Astrocyte of the cerebellum (primary cell): ENCODE data around the gene KRT80.

Experiments used
- DNase-seq: peaks from one replicate; pipeline ENCODE4 v3.0.0-alpha.2; 2011; ENCODE audit warnings: low read depth
- H3K4me3 ChIP-seq: 2 replicates; pipeline ENCODE4 v1.5.1; 2011; ENCODE audit warnings: mild to moderate bottlenecking, low read depth, low read length, moderate library complexity
- in situ Hi-C: cut with HindIII; loops from 2 replicates; pipeline ENCODE4 v1.10.0; 2017; ENCODE audit warnings: low sequenced_read_pairs
- TF ChIP-seq, protein P1 (sequence below): IDR thresholded peaks from 2 replicates; pipeline ENCODE4 v1.5.1; 2012; ENCODE audit warnings: low read length, low read depth, moderate library complexity, mild to moderate bottlenecking; ENCODE audit errors: missing control alignments

KRT80 gene

DNA sequence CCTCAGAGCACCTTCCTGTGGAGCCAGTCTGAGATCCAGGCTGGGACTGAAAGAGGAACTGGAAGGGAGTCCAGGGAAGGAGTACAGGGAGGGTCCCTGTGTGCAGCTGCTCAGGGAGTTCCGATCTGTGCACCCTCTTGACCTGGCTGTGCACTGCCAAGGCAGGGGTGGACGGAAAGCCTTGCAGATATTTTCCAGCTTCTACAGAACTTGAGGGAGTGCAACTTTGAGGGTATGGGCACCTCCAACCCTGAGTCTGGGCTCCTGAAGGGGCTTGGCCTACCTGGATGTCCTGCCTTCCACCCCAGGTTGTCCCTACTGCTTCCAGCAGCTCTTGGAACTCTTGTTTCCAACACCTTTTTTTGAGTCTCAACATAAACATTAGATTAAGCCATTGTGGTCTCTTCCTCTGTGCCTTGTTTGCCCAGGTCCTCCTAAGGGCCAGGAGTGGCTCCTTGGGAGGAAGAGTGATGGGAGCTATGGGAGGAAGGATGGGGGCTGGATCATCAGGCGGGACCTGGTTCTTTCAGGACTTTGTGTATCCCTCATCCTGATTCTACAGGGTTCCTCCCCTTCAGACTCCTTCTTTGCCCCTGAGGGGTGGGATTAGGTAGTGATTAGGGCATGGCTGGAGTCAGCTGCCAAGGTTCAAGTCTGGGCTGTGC lies 44.7 kb upstream of the KRT80 start:
- DNase-seq = no peak
- TF ChIP-seq, protein P1, sequence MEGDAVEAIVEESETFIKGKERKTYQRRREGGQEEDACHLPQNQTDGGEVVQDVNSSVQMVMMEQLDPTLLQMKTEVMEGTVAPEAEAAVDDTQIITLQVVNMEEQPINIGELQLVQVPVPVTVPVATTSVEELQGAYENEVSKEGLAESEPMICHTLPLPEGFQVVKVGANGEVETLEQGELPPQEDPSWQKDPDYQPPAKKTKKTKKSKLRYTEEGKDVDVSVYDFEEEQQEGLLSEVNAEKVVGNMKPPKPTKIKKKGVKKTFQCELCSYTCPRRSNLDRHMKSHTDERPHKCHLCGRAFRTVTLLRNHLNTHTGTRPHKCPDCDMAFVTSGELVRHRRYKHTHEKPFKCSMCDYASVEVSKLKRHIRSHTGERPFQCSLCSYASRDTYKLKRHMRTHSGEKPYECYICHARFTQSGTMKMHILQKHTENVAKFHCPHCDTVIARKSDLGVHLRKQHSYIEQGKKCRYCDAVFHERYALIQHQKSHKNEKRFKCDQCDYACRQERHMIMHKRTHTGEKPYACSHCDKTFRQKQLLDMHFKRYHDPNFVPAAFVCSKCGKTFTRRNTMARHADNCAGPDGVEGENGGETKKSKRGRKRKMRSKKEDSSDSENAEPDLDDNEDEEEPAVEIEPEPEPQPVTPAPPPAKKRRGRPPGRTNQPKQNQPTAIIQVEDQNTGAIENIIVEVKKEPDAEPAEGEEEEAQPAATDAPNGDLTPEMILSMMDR = no peak
- in situ Hi-C loops = no loop called here
- no peak overlapping the region for H3K4me3 ChIP-seq

DNA sequence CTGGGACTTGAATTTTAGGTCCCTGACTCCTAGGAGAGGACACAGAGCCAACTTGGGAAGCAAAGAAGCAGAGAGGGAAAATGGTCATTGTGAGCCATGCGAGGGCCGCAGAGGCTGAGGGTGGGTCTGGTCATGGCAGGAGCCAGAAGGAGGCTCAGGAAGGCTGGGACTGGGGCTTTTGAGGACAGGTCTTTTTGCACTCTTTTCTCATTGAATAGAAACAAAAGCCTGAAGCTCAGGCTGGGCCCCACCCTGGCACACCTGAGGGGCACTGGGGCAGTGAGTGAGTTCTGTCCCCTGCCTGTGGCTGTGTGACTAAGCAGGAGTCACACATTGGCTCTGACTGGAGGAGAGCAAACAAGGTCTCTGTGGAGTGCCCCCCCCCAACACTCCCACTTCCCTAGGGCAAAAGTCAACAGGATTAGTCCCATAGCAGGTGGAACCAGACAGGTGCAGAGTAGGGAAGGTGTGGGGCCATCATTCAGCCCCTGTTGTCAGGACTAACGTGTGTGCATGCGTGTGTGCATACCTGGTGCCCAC lies 44.1 kb upstream of the KRT80 start:
- DNase-seq = no peak
- in situ Hi-C loops = no loop called here
- TF ChIP-seq, protein P1 = no peak
- no peak overlapping the region for H3K4me3 ChIP-seq

DNA sequence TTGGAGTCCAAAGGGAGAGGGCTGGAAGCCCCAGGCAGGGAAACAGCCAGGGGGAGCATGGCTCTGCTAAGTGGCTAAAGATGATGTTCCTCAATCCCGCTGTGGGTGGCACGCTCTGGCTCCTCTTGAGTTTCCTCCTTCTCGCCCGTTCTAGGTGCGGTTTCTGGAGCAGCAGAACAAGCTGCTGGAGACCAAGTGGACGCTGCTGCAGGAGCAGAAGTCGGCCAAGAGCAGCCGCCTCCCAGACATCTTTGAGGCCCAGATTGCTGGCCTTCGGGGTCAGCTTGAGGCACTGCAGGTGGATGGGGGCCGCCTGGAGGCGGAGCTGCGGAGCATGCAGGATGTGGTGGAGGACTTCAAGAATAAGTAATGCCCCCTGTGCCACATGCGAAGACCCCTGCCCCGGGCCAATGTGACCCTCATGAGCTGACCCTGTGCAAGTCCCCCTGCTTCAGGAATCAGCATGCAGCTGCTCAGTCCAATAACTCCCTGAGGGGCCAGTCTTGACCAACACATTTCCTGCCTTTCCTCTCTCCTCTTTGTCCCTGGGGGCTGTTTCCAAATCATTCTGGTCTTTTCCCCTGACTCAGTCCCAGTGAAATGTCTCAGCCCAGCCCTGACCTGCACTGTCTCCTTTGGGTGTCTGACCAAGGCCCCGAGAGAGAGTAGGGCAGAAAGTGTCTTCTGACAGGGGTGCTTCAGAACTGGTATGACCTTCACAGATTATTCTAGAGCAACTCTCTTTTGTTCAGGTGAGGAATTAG lies 43.4 kb upstream of the KRT80 start:
- in situ Hi-C loops = no loop called here
- DNase-seq = no peak
- TF ChIP-seq, protein P1 = no peak
- no peak overlapping the region for H3K4me3 ChIP-seq

DNA sequence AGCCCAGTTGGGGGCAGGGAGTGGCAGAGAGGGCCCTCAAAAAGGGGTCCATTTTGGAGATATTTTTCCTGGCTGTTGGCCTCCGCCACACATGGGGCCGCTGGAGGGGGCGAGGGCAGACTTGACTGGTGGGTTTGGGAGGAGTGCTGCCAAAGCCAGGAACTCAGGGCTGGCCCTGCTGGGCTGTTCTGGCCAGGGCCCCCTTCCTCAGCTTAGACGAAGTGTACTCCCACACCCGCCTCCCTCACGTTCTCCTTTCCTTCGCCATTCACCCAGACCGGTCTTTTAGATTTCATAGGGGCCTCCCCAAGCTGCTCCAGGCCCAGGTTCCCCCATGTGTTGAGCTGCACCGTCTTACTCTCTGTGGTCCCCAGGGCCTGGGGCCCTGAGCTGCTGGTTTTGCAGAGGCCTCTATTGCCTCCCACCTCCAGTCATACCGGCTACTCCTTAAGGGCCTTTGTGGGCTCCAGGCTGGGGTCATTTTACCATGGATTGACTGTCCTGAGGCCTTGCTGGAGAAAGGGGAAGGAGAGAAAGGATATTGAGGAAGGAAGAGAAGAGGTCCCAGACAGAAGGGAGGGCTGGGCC lies 42.5 kb upstream of the KRT80 start:
- no peak for DNase-seq
- TF ChIP-seq, protein P1 = no peak
- in situ Hi-C loops = no loop called here
- no peak overlapping the region for H3K4me3 ChIP-seq

DNA sequence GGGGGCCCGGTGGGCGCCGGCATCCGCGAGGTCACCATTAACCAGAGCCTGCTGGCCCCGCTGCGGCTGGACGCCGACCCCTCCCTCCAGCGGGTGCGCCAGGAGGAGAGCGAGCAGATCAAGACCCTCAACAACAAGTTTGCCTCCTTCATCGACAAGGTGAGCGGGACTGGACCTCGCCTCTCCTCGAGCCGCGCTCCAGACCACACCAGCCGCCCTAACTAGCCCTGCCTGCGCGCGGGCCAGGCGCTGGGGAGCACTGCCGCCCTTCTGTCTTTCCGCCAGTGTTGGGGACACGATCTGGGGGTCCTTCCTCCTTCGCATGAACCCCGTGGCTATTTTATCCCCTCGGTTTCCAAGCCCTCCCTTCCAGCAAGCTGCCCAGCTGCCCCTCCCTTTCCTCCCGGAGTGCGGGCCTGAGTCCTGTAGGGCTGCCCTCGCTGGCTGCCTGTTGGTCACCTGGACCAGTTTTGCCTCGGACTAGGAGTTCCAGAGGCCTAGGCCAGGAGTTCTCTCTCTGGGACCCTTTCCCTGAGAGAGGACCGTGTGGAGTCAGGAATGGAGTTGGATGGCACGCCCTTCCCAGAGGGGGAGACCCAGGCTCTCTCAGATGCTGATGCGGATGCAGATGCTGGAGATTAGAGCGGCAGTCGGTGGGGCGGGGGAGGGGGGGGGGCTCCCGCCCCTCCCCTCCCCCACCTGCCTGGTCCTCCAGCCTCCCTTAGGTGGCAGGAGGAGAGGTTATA lies 41.8 kb upstream of the KRT80 start:
- DNase-seq = no peak
- no peak overlapping the region for H3K4me3 ChIP-seq
- in situ Hi-C loops = no loop called here
- TF ChIP-seq, protein P1 = no peak

DNA sequence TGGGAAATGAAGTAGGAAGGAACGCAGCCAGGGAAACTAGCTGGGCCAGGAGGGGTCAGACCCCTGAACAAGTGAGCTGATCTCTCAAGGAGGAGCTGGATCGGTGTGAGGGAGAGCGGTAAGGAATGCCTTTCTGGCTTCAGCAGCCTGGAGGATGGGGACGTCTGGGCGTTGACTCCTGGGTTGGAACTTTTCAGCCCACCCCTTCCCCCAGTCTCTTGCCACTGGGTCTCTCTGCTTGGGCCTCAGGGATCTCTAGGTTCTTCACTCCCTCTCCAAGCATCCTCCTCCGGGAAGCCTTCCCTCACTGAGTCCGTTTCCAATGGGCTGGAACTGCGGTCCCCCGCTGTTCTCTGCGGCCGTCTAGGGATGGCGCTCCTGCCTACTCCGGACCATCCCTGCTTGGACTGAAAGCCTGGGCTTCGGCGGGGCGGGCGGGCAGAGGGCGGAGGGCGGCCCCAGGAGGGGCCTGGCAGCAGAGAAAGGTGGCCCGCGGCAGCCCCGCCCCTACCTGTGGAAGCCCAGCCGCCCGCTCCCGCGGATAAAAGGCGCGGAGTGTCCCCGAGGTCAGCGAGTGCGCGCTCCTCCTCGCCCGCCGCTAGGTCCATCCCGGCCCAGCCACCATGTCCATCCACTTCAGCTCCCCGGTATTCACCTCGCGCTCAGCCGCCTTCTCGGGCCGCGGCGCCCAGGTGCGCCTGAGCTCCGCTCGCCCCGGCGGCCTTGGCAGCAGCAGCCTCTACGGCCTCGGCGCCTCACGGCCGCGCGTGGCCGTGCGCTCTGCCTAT lies 41.1 kb upstream of the KRT80 start, which contains the start of gene KRT7:
TSS of gene KRT7 (plus strand) at position 570 of the 788 bp plus-strand sequence. CDS start at position 624, 54 bp downstream.
- DNase-seq = no peak
- TF ChIP-seq, protein P1 = no peak
- in situ Hi-C loops = no loop called here
- peak within 1 kb of the TSS; percentile 9 for H3K4me3 ChIP-seq
